Ovary (tissue), 9 donors: ENCODE data around the gene PDE4D. TPM values are rescaled to one million over a fixed set of nuclear protein-coding genes. Genes with fewer than 3 reads are reported as not detected.

Source experiments
- DNase-seq, 5 donors: peaks; one replicate each; pipeline ENCODE4 v3.0.0-alpha.2; 2019 to 2020
- H3K27ac ChIP-seq, 2 donors: fragments of 200-600 bp; one replicate each; pipeline versions ENCODE4 v1.5.1 to v1.8.0; 2019 to 2022
- H3K27me3 ChIP-seq: fragments of 200-600 bp; one replicate; pipeline ENCODE4 v1.8.0; 2022
- H3K36me3 ChIP-seq: fragments of 200-600 bp; sonication (generic); one replicate; pipeline ENCODE4 v1.5.1; 2019
- H3K4me1 ChIP-seq: one replicate; pipeline ENCODE4 v1.8.1; 2013; ENCODE audit warnings: mild to moderate bottlenecking, moderate library complexity; ENCODE audit not compliant: insufficient read depth
- H3K4me3 ChIP-seq: fragments of 200-600 bp; sonication (generic); one replicate; pipeline ENCODE4 v1.5.1; 2017
- H3K9me3 ChIP-seq, 2 donors: fragments of 200-600 bp in 1 of 2; sonication (generic) in 1 of 2; one replicate each; pipeline versions ENCODE4 v1.5.1 to v1.8.1; 2013 to 2019; ENCODE audit warnings: mild to moderate bottlenecking in 1 of 2, moderate library complexity in 1 of 2
- EP300 ChIP-seq: sonication (generic); formaldehyde crosslinking; IDR thresholded peaks from one replicate; pipeline ENCODE4 v1.6.1; 2017; ENCODE audit warnings: antibody characterized with exemption
- POLR2A ChIP-seq: fragments of 450-650 bp; IDR thresholded peaks from one replicate; pipeline ENCODE4 v1.6.1; 2017; ENCODE audit warnings: antibody characterized with exemption, mild to moderate bottlenecking, moderate library complexity
- WGBS, 3 donors: extraction: QIAGEN DNeasy Blood & Tissue Kit in 1 of 3; methylation state at CpG; one replicate each; pipeline versions ENCODE4 v1.1.5 to v1.1.7; 2013 to 2017; 5-methylcytosine and 5-hydroxymethylcytosine counted together
- intact Hi-C, 4 donors: fragments of 100-400 bp; cut with DNase I; formaldehyde crosslinking; loops; one replicate each; pipeline versions ENCODE4 v1.11.0 to v1.15.1; 2022 to 2023
- polyA plus RNA-seq, 2 donors: library from polyadenylated mRNA; stranded (reverse); fragments of 200-250 nt in 1 of 2; fragments of 350-450 nt in 1 of 2; fragmentation: Illumina TruSeq in 1 of 2; extraction: RNeasy Lipid Tissue Mini Kit (QIAGEN cat#74804) in 1 of 2; gene quantifications; one replicate each; pipeline ENCODE4 v1.2.3, GENCODE V29; 2013 to 2014
- total RNA-seq, 7 donors: library from RNA; depleted of rRNA in 2 of 7; stranded (reverse); fragments of >200 nt in 2 of 7; fragmentation: NEBNext Ultra II Directional in 3 of 7; extraction: Animal tissue kit (Norgen Biotek cat#: 25700) in 3 of 7; gene quantifications; one replicate each; pipeline versions ENCODE4 v1.1.0 to v1.2.4, GENCODE V29; 2016 to 2023
- TF ChIP-seq, protein P1 (sequence below), 3 donors: fragments of 450-650 bp in 2 of 3; fragments of 200-600 bp in 1 of 3; IDR thresholded peaks; one replicate each; pipeline versions ENCODE4 v1.5.1 to v1.8.0; 2016 to 2022; ENCODE audit warnings: antibody characterized with exemption in 3 of 3, mild to moderate bottlenecking in 1 of 3
- donor health status: DM: no; HTN: no; CAD: no; lungs with moderate emphysema.
- donor health status: DM: no; HTN: no; CAD: no.
- donor health status: Bipolar disorder and iron deficiency.
- donor health status: DM: yes; HTN: yes; CAD: no.
- donor health status: DM: no; HTN: no; CAD: no.
- donor health status: DM: yes; HTN: yes; CAD: no.

Gene PDE4D
- total and polyA plus RNA-seq, 9 donors: 1.3 to 67.6 (median 8.4) TPM

DNA sequence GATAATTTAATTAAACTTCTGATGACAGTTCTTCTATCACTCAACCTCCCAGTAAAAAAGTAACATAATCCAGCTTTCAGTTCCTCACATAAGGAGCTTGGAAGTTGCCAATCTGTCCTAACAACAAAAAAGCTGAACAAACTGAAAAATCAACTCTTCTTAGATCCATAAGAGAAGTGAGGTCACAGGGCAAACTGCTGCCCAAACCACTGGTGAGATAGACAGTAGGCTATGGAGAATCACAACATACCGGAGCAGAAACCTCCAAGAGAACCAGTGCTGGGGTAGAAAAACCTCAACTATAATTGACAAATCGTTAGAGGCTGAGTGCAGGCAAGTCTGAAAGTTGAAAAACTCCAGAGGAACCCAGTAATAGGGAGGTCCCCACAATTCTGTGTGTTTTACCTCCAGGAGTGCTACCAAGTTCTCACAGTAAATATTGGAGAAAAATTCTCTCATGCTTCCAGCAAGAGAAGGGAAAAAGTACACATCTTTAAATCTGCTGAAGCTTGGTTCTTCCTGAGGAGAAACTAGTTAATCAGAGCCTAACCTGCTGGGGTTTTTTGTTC is 300.0 kb downstream of the PDE4D start:
- no peaks in the 10 kb centered on the region for H3K4me1 ChIP-seq
- intact Hi-C loops: no loop called here
- H3K36me3 ChIP-seq: no peaks in the 10 kb centered on the region
- no peaks in the 10 kb centered on the region for H3K27me3 ChIP-seq
- no peak overlapping the region for H3K4me3 ChIP-seq
- no peak overlapping the region for H3K27ac ChIP-seq
- TF ChIP-seq, protein P1, sequence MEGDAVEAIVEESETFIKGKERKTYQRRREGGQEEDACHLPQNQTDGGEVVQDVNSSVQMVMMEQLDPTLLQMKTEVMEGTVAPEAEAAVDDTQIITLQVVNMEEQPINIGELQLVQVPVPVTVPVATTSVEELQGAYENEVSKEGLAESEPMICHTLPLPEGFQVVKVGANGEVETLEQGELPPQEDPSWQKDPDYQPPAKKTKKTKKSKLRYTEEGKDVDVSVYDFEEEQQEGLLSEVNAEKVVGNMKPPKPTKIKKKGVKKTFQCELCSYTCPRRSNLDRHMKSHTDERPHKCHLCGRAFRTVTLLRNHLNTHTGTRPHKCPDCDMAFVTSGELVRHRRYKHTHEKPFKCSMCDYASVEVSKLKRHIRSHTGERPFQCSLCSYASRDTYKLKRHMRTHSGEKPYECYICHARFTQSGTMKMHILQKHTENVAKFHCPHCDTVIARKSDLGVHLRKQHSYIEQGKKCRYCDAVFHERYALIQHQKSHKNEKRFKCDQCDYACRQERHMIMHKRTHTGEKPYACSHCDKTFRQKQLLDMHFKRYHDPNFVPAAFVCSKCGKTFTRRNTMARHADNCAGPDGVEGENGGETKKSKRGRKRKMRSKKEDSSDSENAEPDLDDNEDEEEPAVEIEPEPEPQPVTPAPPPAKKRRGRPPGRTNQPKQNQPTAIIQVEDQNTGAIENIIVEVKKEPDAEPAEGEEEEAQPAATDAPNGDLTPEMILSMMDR (IDR thresholded peaks at IDR 0.05): no peak
- TF ChIP-seq POLR2A (no peak), EP300 (no peak)
- no peaks in the 10 kb centered on the region for H3K9me3 ChIP-seq
- DNase-seq: no peak
- WGBS, 3 donors: 88 to 100% (median 93%) methylated on average over 2 of the region's 2 CpGs

GRCh38 chr5:59592101-59592500 is 301.4 kb downstream of the PDE4D start:
- H3K27ac ChIP-seq: no peak overlapping the region
- H3K4me3 ChIP-seq: no peak overlapping the region
- H3K4me1 ChIP-seq: no peaks in the 10 kb centered on the region
- intact Hi-C loops: no loop called here
- no peak for DNase-seq
- WGBS, 3 donors: 4 to 16% (median 13%) methylated on average over 3 of the region's 3 CpGs
- H3K27me3 ChIP-seq: no peaks in the 10 kb centered on the region
- no peaks in the 10 kb centered on the region for H3K36me3 ChIP-seq
- H3K9me3 ChIP-seq: no peaks in the 10 kb centered on the region
- TF ChIP-seq EP300 (no peak), POLR2A (no peak)
- TF ChIP-seq, protein P1 (IDR thresholded peaks at IDR 0.05): no peak

DNA sequence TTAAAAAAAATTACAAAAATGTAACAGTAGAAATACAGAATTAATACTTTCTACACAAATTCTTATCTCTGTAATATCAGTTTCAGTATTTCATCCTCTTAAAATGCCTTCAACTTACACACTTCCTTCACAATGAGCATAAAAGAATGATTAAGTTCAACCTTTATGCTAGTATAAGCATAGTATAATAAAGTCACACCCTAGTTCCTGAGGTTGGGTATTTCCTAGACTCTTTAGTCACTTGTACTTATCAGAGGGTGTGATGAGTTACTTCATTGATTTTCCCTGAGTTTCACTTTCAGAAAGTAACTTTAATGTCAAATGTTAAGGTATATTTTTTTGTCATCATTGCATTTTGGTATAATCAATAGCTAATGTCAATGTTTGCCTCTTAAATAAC is 302.4 kb downstream of the PDE4D start:
- H3K4me1 ChIP-seq: no peaks in the 10 kb centered on the region
- H3K4me3 ChIP-seq: no peak overlapping the region
- DNase-seq: no peak
- H3K27ac ChIP-seq: no peak overlapping the region
- intact Hi-C loops: no loop called here
- H3K9me3 ChIP-seq: no peaks in the 10 kb centered on the region
- H3K27me3 ChIP-seq: no peaks in the 10 kb centered on the region
- no peak for TF ChIP-seq POLR2A
- no peak for TF ChIP-seq EP300
- TF ChIP-seq, protein P1 (IDR thresholded peaks at IDR 0.05): no peak
- no peaks in the 10 kb centered on the region for H3K36me3 ChIP-seq

DNA sequence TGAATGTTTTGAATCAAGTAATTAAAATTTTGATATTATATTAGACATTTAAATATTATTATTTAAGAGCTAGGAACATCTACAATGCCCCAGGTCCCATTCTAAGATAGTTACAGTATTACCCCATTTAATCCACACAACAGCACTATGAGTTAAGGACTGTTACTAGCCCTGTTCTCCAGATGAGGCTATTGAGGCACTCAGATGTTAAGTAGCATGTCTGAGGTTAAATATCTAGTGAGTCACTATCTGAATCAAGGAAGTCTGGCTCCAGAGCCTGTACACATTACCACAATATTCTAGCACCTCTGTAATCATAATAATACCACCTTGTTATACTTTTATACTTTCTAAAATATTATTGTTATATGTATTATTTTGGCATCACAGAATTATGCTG is 304.6 kb downstream of the PDE4D start:
- Histone ChIP-seq H3K4me3 (no peak overlapping the region), H3K27me3 (no peaks in the 10 kb centered on the region), H3K27ac (no peak overlapping the region), H3K4me1 (no peaks in the 10 kb centered on the region), H3K9me3 (no peaks in the 10 kb centered on the region), H3K36me3 (no peaks in the 10 kb centered on the region)
- TF ChIP-seq POLR2A (no peak), EP300 (no peak)
- TF ChIP-seq, protein P1 (IDR thresholded peaks at IDR 0.05): no peak
- DNase-seq: no peak
- intact Hi-C loops: no loop called here
